ENCODE measurements around the gene SP140L. TPM values are rescaled to one million over a fixed set of nuclear protein-coding genes. Genes with fewer than 3 reads are reported as not detected.

SP140L gene
- total and polyA plus RNA-seq, 10 of the 15 experiments (the other 5 are each of a cell fraction or from before 2014, with no cell fraction given): 4.7 to 28.6 (median 15.0) TPM

GRCh38 chr2:230439590-230439989 is 112.6 kb downstream of the SP140L start (continued):
- TF ChIP-seq ZBTB11 (CRISPR knock-in tag; IDR thresholded peaks at IDR 0.05) (no peak), NR2C2 (IDR thresholded peaks at IDR 0.05; ENCODE audit: borderline replicate concordance, control insufficient read depth, insufficient read length, low read depth) (no peak), E4F1 (IDR thresholded peaks at IDR 0.05; ENCODE audit: borderline replicate concordance, partially characterized antibody) (no peak), RFX5 (IDR thresholded peaks at IDR 0.05; ENCODE audit: low read depth, low read length) (no peak), SREBF1 (IDR thresholded peaks at IDR 0.05; ENCODE audit: low read length) (no peak), NFIC (IDR thresholded peaks at IDR 0.05; ENCODE audit: low read depth, low read length) (0 out of 2 replicates have a peak, but pooled peaks have one; percentile 27)

Data from GM12878 (cell line).